ACC112 (cell line): ENCODE measurements around the gene LAMB1.
A peak's percentile ranks its signal among the peaks of the same experiment; 100 is the strongest.

Experiments
- H2AFZ ChIP-seq: fragments of 200-600 bp; sonication (generic); one replicate; pipeline ENCODE4 v1.6.0; 2017; ENCODE audit warnings: antibody characterized with exemption, low read length; ENCODE audit not compliant: unreplicated experiment
- H3K27ac ChIP-seq: fragments of 200-600 bp; sonication (generic); 2 replicates; pipeline ENCODE4 v1.5.1; 2014; ENCODE audit warnings: low read depth, mild to moderate bottlenecking, antibody characterized with exemption, low read length, moderate library complexity
- H3K27me3 ChIP-seq: fragments of 200-600 bp; sonication (generic); 2 replicates; pipeline ENCODE4 v1.6.1; 2014; ENCODE audit warnings: mild to moderate bottlenecking, antibody characterized with exemption, low read length, moderate library complexity, mixed read lengths; ENCODE audit not compliant: insufficient read depth
- H3K36me3 ChIP-seq: fragments of 200-600 bp; sonication (generic); 2 replicates; pipeline ENCODE4 v1.6.1; 2016; ENCODE audit warnings: mild to moderate bottlenecking, antibody characterized with exemption, low read length, moderate library complexity, mixed read lengths; ENCODE audit not compliant: insufficient read depth
- H3K4me1 ChIP-seq: fragments of 200-600 bp; sonication (generic); one replicate; pipeline ENCODE4 v1.6.1; 2016; ENCODE audit warnings: low read length, mixed read lengths; ENCODE audit not compliant: insufficient read depth, unreplicated experiment, control insufficient read depth
- H3K4me3 ChIP-seq: fragments of 200-600 bp; sonication (generic); 2 replicates; pipeline ENCODE4 v1.5.1; 2014; ENCODE audit warnings: mild to moderate bottlenecking, low read depth, low read length
- H3K79me2 ChIP-seq: fragments of 200-600 bp; sonication (generic); one replicate; pipeline ENCODE4 v1.6.0; 2016; ENCODE audit warnings: low read length; ENCODE audit not compliant: control insufficient read depth, unreplicated experiment, insufficient read depth

LAMB1 gene

DNA sequence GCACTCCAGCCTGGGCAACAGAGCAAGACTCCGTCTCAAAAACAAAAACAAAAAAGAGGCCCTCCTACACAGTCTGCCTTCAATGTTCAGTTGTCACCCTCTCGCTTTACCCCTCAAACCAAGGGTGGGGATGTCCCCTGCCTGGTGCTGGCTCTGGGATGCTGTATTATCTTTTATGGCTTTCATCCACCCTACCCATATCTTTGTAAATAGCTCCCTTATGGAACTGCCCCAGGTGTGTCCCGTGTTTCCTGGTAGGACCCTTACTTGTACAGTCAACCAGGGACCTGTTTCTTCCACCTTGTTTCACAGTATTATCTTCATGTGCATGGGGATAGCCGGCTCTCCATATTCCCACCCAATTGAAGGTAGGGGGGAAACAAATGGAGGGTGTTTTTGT, 15.7 kb upstream of the LAMB1 start:
- Histone ChIP-seq H3K79me2 (no peaks in the 10 kb centered on the region), H3K4me3 (no peak overlapping the region), H3K27ac (no peak overlapping the region), H3K27me3 (no peaks in the 10 kb centered on the region), H3K4me1 (peaks cover 32% of the 10 kb centered on the region), H2AFZ (no peak overlapping the region), H3K36me3 (no peaks in the 10 kb centered on the region)

DNA sequence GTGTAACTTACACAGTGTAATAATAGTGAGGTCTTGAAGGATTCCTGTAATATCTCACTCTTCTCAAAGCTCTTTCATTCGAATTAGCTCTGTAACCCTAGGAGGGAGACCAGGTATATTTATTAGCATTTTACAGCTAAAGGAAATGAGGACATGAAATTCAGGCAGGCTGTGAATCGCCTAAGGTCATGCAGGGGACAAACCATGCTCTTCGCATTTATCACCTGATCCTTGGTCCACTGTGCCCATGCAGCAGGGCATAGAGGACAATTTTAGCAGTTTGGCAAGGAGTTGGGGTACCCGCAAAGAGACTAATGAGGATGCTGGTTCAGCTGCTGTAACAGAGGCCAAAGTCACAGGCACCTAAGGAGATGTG, 14.8 kb upstream of the LAMB1 start:
- H3K4me3 ChIP-seq: no peak overlapping the region
- no peaks in the 10 kb centered on the region for H3K79me2 ChIP-seq
- no peak overlapping the region for H3K27ac ChIP-seq
- H3K27me3 ChIP-seq: no peaks in the 10 kb centered on the region
- H2AFZ ChIP-seq: no peak overlapping the region
- H3K4me1 ChIP-seq: peaks cover 37% of the 10 kb centered on the region
- no peaks in the 10 kb centered on the region for H3K36me3 ChIP-seq

DNA sequence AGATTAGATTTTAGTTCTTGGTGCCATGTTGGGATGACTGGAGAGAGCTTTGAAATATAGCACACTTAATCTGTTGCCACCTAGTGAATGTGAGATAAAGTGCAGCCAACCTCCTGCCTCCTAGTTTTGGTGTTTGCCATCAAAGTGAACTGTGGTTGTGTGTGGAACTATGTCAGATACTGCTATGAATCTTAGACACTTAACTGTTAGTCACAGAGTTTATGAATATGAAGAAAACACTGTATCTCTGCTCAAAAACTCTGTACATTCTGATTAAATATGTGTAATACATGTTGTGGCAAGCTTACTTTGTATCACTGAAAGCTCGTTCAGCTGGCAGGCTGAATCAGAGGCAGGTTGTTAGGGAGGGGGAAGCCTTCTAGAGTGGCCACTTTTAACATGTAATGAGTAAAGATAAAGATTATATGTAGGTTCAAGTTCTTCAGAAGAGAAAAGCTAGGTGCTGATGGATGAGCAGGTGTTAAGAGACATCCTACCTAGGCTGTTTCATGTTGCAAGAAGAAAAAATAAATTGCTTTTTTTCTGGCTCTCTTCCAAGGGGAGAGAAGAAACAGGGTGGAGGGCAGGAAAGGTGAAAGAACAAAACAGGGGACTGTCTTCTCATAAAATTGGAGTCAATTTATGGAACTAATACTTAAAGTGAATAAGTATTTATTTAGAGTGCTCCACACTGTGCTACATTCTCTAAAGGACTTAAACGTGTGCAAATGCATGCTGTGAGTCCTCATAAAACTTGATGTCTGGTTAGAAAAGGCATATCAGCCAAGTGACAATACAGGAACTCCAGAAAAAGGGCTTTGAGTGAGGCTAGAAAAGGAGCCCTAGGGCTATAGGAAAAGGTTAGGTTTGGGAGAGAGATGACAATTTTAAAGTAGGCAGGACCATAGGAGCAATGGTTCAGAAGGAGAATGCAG, 14.1 kb upstream of the LAMB1 start:
- H3K79me2 ChIP-seq: no peaks in the 10 kb centered on the region
- H3K4me3 ChIP-seq: no peak overlapping the region
- H3K4me1 ChIP-seq: peaks cover 44% of the 10 kb centered on the region
- no peak overlapping the region for H2AFZ ChIP-seq
- no peaks in the 10 kb centered on the region for H3K36me3 ChIP-seq
- H3K27me3 ChIP-seq: no peaks in the 10 kb centered on the region
- H3K27ac ChIP-seq: peak overlapping the region; percentile 36

DNA sequence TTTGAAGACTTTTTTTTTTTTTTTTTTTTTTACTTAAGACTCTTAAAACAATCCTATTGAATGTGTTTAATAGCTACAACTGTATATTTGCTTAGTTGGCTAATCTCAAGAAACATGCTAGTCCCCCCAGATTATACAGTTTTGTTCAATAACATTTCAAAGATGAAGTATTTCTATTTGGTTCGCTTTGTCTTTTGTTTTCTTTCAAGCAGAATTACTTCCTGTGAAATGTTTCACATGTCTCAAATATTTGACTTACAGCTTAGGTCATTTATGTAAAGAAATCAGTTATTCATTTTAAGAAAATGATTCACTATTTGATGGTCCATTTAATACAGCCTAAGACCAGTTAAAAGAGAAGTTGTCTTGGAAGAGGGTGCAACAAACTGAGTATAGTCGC, 12.8 kb upstream of the LAMB1 start:
- H3K36me3 ChIP-seq: no peaks in the 10 kb centered on the region
- peaks cover 44% of the 10 kb centered on the region for H3K4me1 ChIP-seq
- peak overlapping the region; percentile 74 for H3K27ac ChIP-seq
- no peaks in the 10 kb centered on the region for H3K79me2 ChIP-seq
- no peak overlapping the region for H3K4me3 ChIP-seq
- peak overlapping the region; percentile 10 for H2AFZ ChIP-seq
- H3K27me3 ChIP-seq: no peaks in the 10 kb centered on the region

DNA sequence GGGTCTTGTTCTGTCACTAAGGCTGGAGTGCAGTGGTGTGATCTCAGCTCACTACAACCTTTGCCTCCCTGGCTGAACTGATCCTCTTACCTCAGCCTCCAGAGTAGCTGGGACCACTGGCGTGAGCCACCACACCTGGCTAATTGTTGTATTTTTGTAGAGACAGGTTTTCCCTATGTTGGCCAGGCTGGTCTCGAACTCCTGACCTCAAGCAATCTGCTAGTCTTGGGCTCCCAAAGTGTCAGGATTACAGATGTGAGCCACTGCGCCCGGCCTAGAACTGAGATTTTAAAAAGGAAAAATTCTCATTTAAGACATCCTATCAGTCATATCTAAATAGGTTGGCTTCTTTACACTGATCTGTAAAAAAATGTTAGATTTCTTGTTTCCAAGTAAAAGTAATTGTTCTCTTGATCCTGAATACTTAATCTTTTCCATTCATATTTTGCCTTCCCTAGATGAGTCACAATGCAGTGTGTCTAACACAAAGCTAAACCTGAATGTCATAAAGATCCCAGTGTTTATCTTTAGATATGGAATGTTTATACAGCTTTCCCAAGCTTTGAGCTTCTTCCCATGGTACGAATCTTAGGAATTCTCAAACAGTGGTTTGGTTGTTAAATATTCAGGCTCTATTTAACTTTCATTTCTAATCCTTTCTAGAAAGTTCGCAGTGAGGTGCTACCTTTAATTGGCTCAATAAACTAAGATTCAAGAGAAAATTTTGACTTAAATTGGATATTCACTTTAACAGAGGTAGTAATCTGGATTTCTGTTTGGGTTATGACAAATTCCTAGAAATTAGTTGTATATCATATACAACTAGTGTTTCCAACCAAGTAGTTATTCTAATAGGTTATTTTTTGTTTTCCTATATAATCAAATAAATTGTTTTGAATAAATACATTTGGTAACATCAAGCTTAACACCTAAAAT, 12.1 kb upstream of the LAMB1 start:
- Histone ChIP-seq H3K79me2 (no peaks in the 10 kb centered on the region), H3K27ac (peak overlapping the region; percentile 74), H3K27me3 (no peaks in the 10 kb centered on the region), H3K4me3 (no peak overlapping the region), H3K36me3 (no peaks in the 10 kb centered on the region), H3K4me1 (peaks cover 44% of the 10 kb centered on the region), H2AFZ (peak overlapping the region; percentile 35)

DNA sequence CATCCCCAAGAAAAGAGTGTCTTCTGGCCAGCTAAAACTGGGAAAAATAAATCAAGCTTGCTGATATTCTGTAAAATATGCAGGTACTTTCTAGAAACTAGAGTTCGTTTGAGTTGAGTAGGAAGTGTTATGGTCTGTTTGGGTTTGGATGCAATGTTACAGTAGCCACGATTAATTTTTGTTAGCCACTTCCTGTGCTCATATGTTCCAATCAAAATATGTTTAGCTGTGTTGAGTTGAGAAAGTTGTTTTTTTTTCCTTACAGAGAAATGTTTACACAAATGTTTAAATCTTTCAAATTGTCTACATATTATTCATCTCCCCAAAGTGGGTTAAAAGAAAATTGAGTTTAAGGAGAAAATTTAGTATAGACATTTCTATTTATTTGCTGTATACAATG, 11.3 kb upstream of the LAMB1 start:
- no peaks in the 10 kb centered on the region for H3K36me3 ChIP-seq
- peak overlapping the region; percentile 35 for H2AFZ ChIP-seq
- no peaks in the 10 kb centered on the region for H3K79me2 ChIP-seq
- H3K4me3 ChIP-seq: no peak overlapping the region
- no peaks in the 10 kb centered on the region for H3K27me3 ChIP-seq
- peak overlapping the region; percentile 74 for H3K27ac ChIP-seq
- peaks cover 44% of the 10 kb centered on the region for H3K4me1 ChIP-seq

DNA sequence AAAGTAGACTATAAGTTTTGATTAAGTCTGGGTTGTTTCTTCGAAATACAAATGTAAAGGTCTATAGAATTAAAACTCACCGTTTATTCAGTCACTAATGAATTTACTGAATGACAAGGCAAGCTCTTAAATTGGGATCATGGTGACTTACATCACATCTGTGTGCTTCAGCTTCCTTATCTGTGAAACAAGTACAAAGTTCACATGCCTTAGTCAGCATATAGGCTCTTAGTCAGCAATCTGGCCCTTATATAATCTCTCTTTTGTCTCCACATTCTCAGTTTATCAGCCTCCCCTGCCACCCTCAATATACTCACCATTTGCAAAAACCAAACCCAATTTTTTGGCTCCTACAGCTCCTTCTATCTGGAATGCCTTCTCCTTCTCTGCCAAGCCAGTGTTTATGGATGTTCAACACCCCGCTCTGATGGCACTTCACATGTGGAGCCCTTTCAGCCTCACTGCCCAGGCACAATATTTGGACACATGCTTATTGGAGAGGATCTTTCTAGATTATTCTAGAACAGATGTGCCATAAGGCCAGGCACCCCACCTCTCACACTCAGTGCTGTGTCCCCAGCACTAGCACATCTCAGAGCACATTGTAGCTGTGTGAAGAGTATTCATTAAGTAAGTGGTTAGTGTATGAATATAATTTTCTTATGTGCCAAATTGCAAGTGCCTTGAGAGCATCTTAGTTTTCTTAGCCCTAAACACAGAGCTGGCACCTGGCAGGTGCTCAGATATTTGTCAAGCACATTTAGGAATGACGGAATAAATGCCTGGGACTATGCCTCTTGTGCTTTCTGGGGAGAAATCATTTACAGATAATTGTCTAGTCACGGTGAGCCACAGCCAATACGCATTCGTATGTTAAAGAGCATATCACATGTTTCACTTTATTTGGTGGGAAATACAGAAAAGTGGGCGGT, 9.8 kb upstream of the LAMB1 start:
- Histone ChIP-seq H3K4me1 (peaks cover 44% of the 10 kb centered on the region), H3K36me3 (no peaks in the 10 kb centered on the region), H2AFZ (no peak overlapping the region), H3K27ac (no peak overlapping the region), H3K79me2 (no peaks in the 10 kb centered on the region), H3K27me3 (no peaks in the 10 kb centered on the region), H3K4me3 (no peak overlapping the region)

DNA sequence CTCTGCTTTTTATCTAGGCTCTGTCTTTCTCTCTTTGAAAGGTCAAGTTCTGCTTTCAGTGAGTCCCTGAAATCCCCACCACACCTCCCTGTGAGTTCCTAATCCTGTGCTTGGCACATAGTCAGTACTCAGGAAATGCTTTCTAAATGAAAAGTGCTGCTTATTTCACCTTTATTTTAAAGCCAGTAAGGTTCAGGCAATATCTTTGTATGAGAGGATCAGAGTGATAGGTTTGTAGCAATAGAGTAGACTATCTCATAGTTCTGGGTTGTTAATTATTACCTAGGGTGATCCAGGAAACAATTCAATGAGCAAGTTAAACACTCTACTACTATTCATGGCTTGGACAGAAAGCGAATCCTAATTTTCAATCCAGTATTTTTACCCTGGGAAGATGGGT, 7.4 kb upstream of the LAMB1 start:
- H3K36me3 ChIP-seq: no peaks in the 10 kb centered on the region
- H3K4me3 ChIP-seq: no peak overlapping the region
- H3K27ac ChIP-seq: no peak overlapping the region
- H3K79me2 ChIP-seq: no peaks in the 10 kb centered on the region
- peaks cover 31% of the 10 kb centered on the region for H3K4me1 ChIP-seq
- no peaks in the 10 kb centered on the region for H3K27me3 ChIP-seq
- H2AFZ ChIP-seq: no peak overlapping the region

DNA sequence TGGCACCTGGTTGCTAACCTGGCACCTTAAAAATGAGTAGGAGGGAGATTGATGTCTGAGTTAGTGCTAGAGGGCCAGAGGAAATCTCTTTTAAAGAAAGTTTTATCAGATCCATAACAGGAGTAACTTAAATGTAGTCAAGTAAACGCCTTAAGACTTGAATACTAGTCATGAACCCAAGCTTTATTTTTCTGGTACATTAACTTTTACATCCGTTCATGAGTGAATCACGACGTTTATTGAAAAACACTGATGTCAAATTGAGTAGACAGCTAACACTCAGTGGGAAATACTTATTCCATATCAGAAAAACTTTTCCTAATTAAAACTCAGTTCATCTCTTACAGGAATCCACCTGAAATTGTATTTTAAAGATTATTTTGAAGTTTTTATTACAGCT, 6.9 kb upstream of the LAMB1 start:
- Histone ChIP-seq H3K4me3 (no peak overlapping the region), H3K27ac (no peak overlapping the region), H3K4me1 (peaks cover 26% of the 10 kb centered on the region), H3K27me3 (no peaks in the 10 kb centered on the region), H3K36me3 (no peaks in the 10 kb centered on the region), H2AFZ (no peak overlapping the region), H3K79me2 (no peaks in the 10 kb centered on the region)

DNA sequence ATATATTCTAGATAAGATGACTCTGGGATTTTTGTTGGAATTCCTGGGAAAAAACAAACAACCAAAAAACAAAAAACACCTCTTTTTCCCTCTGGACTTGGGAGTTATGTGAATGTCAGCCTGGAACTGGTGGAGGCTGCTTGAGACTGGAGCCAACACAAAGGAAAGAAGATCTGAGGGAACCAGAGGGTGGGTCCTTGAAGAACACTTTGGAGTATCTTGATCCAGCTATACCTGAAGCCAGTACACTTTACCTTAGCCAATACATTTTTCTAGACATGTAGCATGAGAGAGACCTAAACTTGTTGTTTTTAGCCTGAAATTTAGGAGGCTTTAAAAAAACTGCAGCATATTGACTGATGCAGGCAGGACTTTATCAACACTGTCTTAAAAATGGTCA, 5.9 kb upstream of the LAMB1 start:
- Histone ChIP-seq H3K4me3 (no peak overlapping the region), H3K4me1 (peaks cover 24% of the 10 kb centered on the region), H3K79me2 (no peaks in the 10 kb centered on the region), H3K36me3 (no peaks in the 10 kb centered on the region), H3K27ac (no peak overlapping the region), H2AFZ (no peak overlapping the region), H3K27me3 (no peaks in the 10 kb centered on the region)
